NCI-H146 (cell line): ENCODE data around the gene NAP1L3.

ENCODE experiments used
- DNase-seq: peaks from one replicate; lab custom pipeline; 2025; lab: John Stamatoyannopoulos, UW

The NAP1L3 gene

DNA sequence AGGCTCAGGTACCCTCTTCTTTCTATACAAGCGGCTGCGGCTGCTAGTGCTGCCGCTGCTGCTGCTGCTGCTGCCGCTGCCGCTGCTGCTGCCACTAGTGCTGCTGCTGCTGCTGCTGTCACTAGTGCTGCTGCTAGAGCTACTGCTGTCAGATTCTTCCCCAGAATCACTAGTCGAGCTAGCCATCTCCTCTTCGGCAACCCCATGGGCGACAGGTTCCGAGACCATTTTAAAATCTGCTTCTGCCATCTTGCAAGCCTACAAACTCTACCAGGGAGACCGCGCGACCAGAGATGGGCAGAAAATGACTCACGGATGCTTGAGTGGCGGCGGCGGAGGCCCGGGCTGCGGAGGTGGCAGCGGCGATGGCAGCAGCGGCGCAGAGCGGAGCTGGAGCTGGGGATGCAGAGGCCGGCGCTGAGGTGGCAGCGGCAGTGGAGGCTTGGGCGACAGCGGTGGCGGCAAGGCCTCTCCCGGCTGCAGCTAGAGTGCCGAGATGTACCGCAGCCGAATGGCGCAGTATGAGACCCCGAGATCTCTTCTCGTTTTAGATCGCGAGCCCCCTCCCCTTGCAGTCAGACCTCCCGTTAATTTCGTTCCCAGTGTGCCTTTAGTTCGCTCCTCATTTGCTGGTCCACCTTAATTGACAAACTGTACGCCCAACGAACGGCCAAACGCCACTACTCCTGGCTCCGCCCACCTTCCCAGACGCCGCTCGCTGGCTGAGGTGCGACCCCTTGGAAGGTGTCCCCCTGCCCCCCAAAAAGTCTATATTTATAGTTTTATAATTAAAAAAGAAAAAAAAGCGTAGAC, at the start of gene NAP1L3:
TSS of gene NAP1L3 (minus strand) at position 523 of the 813 bp plus-strand sequence. CDS start at position 249, 274 bp downstream.
- peak; percentile 90 for DNase-seq

DNA sequence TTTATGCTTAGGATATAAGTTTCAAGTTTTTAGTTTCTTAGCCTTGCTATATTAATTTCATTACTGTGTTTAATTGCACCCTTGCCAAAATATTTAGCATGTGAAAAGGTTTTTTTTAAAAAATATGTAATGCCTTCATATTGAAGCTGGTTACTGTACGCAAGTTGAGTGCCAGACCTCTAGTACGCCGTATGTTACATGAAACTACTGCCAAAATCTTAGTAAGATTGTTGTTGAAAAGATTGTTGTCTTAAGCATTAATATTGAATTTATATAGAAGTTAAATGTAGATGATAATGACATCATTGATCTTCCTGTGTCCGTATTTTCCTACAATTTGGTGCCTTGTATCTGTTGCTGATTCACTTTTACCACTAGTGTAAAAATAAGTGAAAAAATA, 37.7 kb upstream of the NAP1L3 start:
- DNase-seq: no peak

DNA sequence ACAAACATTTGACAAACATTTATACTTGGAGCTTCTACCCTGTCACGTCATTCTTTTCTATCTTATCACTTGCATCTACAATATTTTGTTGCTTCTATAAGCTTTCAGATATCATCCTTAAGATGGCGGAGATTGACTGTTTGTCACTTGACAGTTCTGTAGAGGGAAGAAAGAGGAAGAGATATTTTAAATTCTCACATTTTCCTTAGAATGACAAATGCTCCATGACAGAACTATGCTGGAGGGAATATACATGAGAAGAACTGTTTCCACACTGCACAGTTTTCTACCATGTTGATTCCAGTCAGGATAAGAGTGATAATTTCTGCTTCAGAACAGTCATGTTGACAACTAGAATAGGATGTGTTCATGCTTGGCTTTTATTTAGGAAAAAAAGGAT, 30.3 kb upstream of the NAP1L3 start:
- no peak for DNase-seq

GRCh38 chrX:93695981-93696380, 22.6 kb upstream of the NAP1L3 start:
- DNase-seq: peak; percentile 63

DNA sequence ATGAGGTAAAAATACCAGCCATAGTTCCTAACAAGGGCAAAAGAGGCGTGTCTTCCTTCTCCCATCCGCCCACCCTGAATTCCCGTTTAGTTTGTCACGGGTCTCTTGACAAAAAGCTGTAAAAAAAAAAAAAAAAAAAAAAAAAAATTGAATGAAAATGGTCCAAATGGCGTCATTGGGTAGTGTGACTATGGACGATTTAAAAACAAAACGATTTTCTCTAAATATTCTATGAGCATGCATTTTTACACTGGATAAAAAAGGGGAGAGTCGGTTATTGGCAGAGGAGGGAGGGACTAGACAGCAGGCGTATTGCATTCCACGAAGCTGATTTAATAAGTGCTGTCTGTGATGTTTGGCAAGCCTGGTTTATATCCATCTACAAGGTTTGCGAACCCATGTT, 492 bp upstream of the NAP1L3 start, which contains the start of gene FAM133A:
TSS of gene FAM133A (plus strand) at position 338 of the 403 bp plus-strand sequence. CDS start 35,214 bp downstream, outside the sequence.
- peak; percentile 76 for DNase-seq

DNA sequence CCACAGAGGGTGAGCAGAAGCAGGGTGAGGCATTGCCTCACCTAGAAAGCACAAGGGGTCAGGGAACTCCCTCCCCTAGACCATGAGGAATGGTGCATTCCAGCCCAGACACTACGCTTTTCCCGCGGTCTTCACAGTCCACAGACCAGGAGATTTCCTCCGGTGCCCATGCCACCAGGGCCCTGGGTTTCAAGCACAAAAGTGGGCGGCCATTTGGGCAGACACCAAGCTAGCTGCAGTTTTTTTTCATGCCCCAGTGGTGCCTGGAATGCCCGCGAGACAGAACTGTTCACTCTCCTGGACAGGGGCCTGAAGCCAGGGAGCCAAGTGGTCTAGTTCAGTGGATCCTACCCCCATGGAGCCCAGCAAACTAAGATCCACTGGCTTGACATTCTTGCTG, 12.8 kb downstream of the NAP1L3 start:
- DNase-seq: peak; percentile 7

- DNase-seq: no peak
Measured at GRCh38 chrX:93649381-93649780, 24.0 kb downstream of the NAP1L3 start.

- DNase-seq: no peak
Measured at GRCh38 chrX:93637591-93637990, 35.8 kb downstream of the NAP1L3 start.
